CD4-positive, alpha-beta T cell (primary cell): Measurements from ENCODE around the gene SNX11. TPM values are rescaled to one million over a fixed set of nuclear protein-coding genes. Genes with fewer than 3 reads are reported as not detected.

ENCODE experiments used
- ATAC-seq: fragments of 200-7000 bp; cut with Tn5 transposase; one replicate; pipeline ENCODE4 v1.10.0; 2022; ENCODE audit warnings: mild to moderate bottlenecking; ENCODE audit not compliant: poor library complexity
- CTCF ChIA-PET: fragments of 350-600 bp; sonication (Branson Sonifier 250); formaldehyde crosslinking; loops from one replicate; lab custom pipeline; 2021; ENCODE audit warnings: antibody characterized with exemption, inconsistent platforms; lab: Charles Lee
- POLR2A ChIA-PET: fragments of 350-600 bp; sonication (Branson Sonifier 250); formaldehyde crosslinking; loops from one replicate; lab custom pipeline; 2021; ENCODE audit warnings: antibody characterized with exemption, inconsistent platforms; lab: Charles Lee
- DNase-seq, 14 experiments: peaks; one replicate each; pipeline ENCODE4 v3.0.0-alpha.2; 2013 to 2020; ENCODE audit warnings: mixed read lengths in 2 of 14
- H3K27ac ChIP-seq, 2 donors: one replicate each; pipeline versions ENCODE4 v1.5.1 to v1.7.0; 2013; ENCODE audit warnings: low read length in 2 of 2, low read depth in 1 of 2, mild to moderate bottlenecking in 1 of 2
- H3K27me3 ChIP-seq, 2 experiments: 1 replicate in 1 of 2; 2 replicates in 1 of 2; pipeline versions ENCODE4 v1.6.1 to v1.7.0; 2013; ENCODE audit warnings: low read length in 2 of 2, control low read depth in 1 of 2, mild to moderate bottlenecking in 1 of 2, moderate library complexity in 1 of 2; ENCODE audit not compliant: insufficient read depth in 2 of 2, control insufficient read depth in 1 of 2
- H3K36me3 ChIP-seq: one replicate; pipeline ENCODE4 v1.6.1; 2013; ENCODE audit warnings: low read length, control low read depth; ENCODE audit not compliant: insufficient read depth
- H3K4me1 ChIP-seq: one replicate; pipeline ENCODE4 v1.6.1; 2013; ENCODE audit warnings: low read length, control low read depth; ENCODE audit not compliant: insufficient read depth
- H3K4me3 ChIP-seq: one replicate; pipeline ENCODE4 v1.5.1; 2013; ENCODE audit warnings: mild to moderate bottlenecking, low read length, moderate library complexity
- H3K9me3 ChIP-seq, 2 experiments: 1 replicate in 1 of 2; 2 replicates in 1 of 2; pipeline versions ENCODE4 v1.6.1 to v1.7.0; 2013; ENCODE audit warnings: low read length in 2 of 2, mild to moderate bottlenecking in 2 of 2, control low read depth in 1 of 2, moderate library complexity in 1 of 2; ENCODE audit not compliant: control insufficient read depth in 1 of 2, insufficient read depth in 1 of 2
- H3K27ac Mint-ChIP-seq: one replicate; pipeline ENCODE4 v1.8.0; 2020; ENCODE audit warnings: mixed read lengths
- H3K27me3 Mint-ChIP-seq: one replicate; pipeline ENCODE4 v1.8.0; 2021; ENCODE audit warnings: mixed read lengths
- H3K36me3 Mint-ChIP-seq: one replicate; pipeline ENCODE4 v1.8.0; 2021; ENCODE audit warnings: low read depth, mixed read lengths
- H3K4me1 Mint-ChIP-seq: one replicate; pipeline ENCODE4 v1.8.0; 2021; ENCODE audit warnings: low read depth, mixed read lengths
- H3K4me3 Mint-ChIP-seq: one replicate; pipeline ENCODE4 v1.8.0; 2020; ENCODE audit warnings: mild to moderate bottlenecking, mixed read lengths
- H3K9me3 Mint-ChIP-seq: one replicate; pipeline ENCODE4 v1.8.0; 2020; ENCODE audit warnings: mixed read lengths
- CTCF ChIP-seq: fragments of 200-600 bp; IDR thresholded peaks from one replicate; pipeline ENCODE4 v1.8.0; 2022; ENCODE audit warnings: antibody characterized with exemption, mild to moderate bottlenecking
- intact Hi-C, 2 experiments: fragments of 100-400 bp; cut with DNase I in 1 of 2; cut with micrococcal nuclease in 1 of 2; formaldehyde crosslinking; loops; one replicate each; pipeline versions ENCODE4 v1.15.1 to v1.9.0; 2023 to 2025; cut with DNase I, micrococcal nuclease
- total RNA-seq, 174 experiments: library from RNA in 2 of 174; stranded (reverse) in 2 of 174; gene quantifications; one replicate each; pipeline ENCODE4 v1.2.3 and lab custom pipeline; 2021 to 2026

Gene SNX11
- total RNA-seq, 2 experiments from 2014 or later, result 6.8 to 8.7 TPM

- no peak for DNase-seq
- no peaks in the 10 kb centered on the region for H3K27me3 ChIP-seq
- TF ChIP-seq CTCF, result no peak
- no peak overlapping the region for H3K27ac ChIP-seq
- no peak for ATAC-seq
- Mint-ChIP-seq H3K27ac (peak overlapping the region; percentile 74), H3K27me3 (no peaks in the 10 kb centered on the region), H3K4me3 (peak overlapping the region; percentile 92), H3K9me3 (no peaks in the 10 kb centered on the region), H3K36me3 (peaks cover 5% of the 10 kb centered on the region), H3K4me1 (peaks cover 48% of the 10 kb centered on the region)
- H3K4me3 ChIP-seq, result peak overlapping the region; percentile 89
- no peaks in the 10 kb centered on the region for H3K9me3 ChIP-seq
- ChIA-PET POLR2A (interaction anchor here (3.8 kb wide), 1 partner anchor 12 kb away, joined by 21 read pairs; no protein-coding TSS in a partner anchor), CTCF (interaction anchor here (0.6 kb wide), 1 partner anchor 11 kb away, joined by 3 read pairs; no protein-coding TSS in a partner anchor)
- H3K36me3 ChIP-seq, result peaks cover 3% of the 10 kb centered on the region
- peaks cover 21% of the 10 kb centered on the region for H3K4me1 ChIP-seq
- intact Hi-C loops, result loop anchor here in 1 of 2 experiments (10.0 kb wide), 1 partner anchor 265 kb away; the partner anchor contains the start of genes LRRC46 and MRPL10
Measured at GRCh38 chr17:48100160-48100559, 7.4 kb upstream of the SNX11 start.

GRCh38 chr17:48100591-48101011 lies 7.0 kb upstream of the SNX11 start:
- H3K27ac Mint-ChIP-seq, result peak overlapping the region; percentile 74
- Histone ChIP-seq H3K27me3 (no peaks in the 10 kb centered on the region), H3K27ac (peak overlapping the region in 1 of 2 donors; percentile 50), H3K9me3 (no peaks in the 10 kb centered on the region), H3K4me1 (peaks cover 21% of the 10 kb centered on the region), H3K4me3 (peak overlapping the region; percentile 89), H3K36me3 (peaks cover 3% of the 10 kb centered on the region)
- intact Hi-C loops, result loop anchor here in 1 of 2 experiments (1.0 to 10.0 kb wide), 2 partner anchors 75 to 266 kb away; partner anchors contain the start of genes LRRC46 and MRPL10
- peaks cover 48% of the 10 kb centered on the region for H3K4me1 Mint-ChIP-seq
- peak overlapping the region; percentile 92 for H3K4me3 Mint-ChIP-seq
- DNase-seq, result no peak
- H3K36me3 Mint-ChIP-seq, result peaks cover 5% of the 10 kb centered on the region
- no peaks in the 10 kb centered on the region for H3K9me3 Mint-ChIP-seq
- no peaks in the 10 kb centered on the region for H3K27me3 Mint-ChIP-seq
- ChIA-PET POLR2A (interaction anchor here (0.7 to 3.8 kb wide), 4 partner anchors 12 to 75 kb away, joined by 3 to 21 read pairs (median 3); no protein-coding TSS in a partner anchor), CTCF (no interaction called here)
- no peak for TF ChIP-seq CTCF
- no peak for ATAC-seq

GRCh38 chr17:48101012-48101720 lies 6.4 kb upstream of the SNX11 start, which contains the start of gene CBX1:
CBX1 (minus strand) TSS chr17:48101478; CDS start chr17:48077004, 24,474 bp downstream.
- peak; percentile 87 to 97 (median 92) for DNase-seq
- H3K27me3 ChIP-seq, result no peaks in the 10 kb centered on the region
- H3K4me1 ChIP-seq, result peaks cover 21% of the 10 kb centered on the region
- Mint-ChIP-seq H3K4me3 (peak within 1 kb of the TSS; percentile 92), H3K36me3 (peaks cover 5% of the 10 kb centered on the region), H3K4me1 (peaks cover 48% of the 10 kb centered on the region), H3K27me3 (no peaks in the 10 kb centered on the region), H3K9me3 (no peaks in the 10 kb centered on the region), H3K27ac (peak within 1 kb of the TSS; percentile 74)
- peak within 1 kb of the TSS; percentile 89 for H3K4me3 ChIP-seq
- no peak for TF ChIP-seq CTCF
- CTCF ChIA-PET, result no interaction called here
- POLR2A ChIA-PET, result interaction anchor here (0.7 to 3.8 kb wide), 4 partner anchors 11 to 76 kb away, joined by 3 to 21 read pairs (median 3); no protein-coding TSS in a partner anchor
- no peaks in the 10 kb centered on the region for H3K9me3 ChIP-seq
- peaks cover under 1% of the 10 kb centered on the region for H3K36me3 ChIP-seq
- intact Hi-C loops, result loop anchor here in 1 of 2 experiments (1.0 to 10.0 kb wide), 2 partner anchors 76 to 266 kb away; partner anchors contain the start of genes LRRC46 and MRPL10
- peak within 1 kb of the TSS in 1 of 2 donors; percentile 50 for H3K27ac ChIP-seq
- ATAC-seq, result peak; percentile 94
